Measurements from ENCODE around the gene DAD1.

Gene DAD1

GRCh38 chr14:22614240-22614799 lies 25.3 kb upstream of the DAD1 start:
- Histone ChIP-seq H3K36me3 (ENCODE audit: control insufficient read depth, insufficient read depth, low read length) (peaks cover 3% of the 10 kb centered on the region), H3K79me1 (ENCODE audit: low read length) (no peaks in the 10 kb centered on the region), H3K23ac (ENCODE audit: low read length) (no peak overlapping the region), H2BK15ac (replicated peaks; ENCODE audit: low read depth) (no peak overlapping the region), H3K9ac (ENCODE audit: low read length) (no peak overlapping the region), H3K4me3 (ENCODE audit: low read length) (no peak overlapping the region), H3K18ac (ENCODE audit: low read length) (no peak overlapping the region), H3K4me2 (ENCODE audit: low read length) (no peak overlapping the region), H2BK120ac (ENCODE audit: low read depth, low read length) (no peak overlapping the region), H3K4ac (ENCODE audit: low read depth, low read length) (no peak overlapping the region), H3K27me3 (ENCODE audit: insufficient read depth, low read length, poor library complexity) (no peaks in the 10 kb centered on the region), H3K56ac (ENCODE audit: low read length) (no peak overlapping the region), H4K8ac (ENCODE audit: low read depth, low read length) (no peak overlapping the region), H2BK5ac (ENCODE audit: low read length) (no peak overlapping the region), H3K79me2 (ENCODE audit: control insufficient read depth, insufficient read depth, low read length) (no peaks in the 10 kb centered on the region), H4K5ac (ENCODE audit: low read length) (no peak overlapping the region), H3K4me1 (ENCODE audit: control insufficient read depth, low read depth, low read length) (no peaks in the 10 kb centered on the region), H3K27ac (ENCODE audit: low read depth, low read length) (peak overlapping the region; percentile 45), H2AK5ac (ENCODE audit: low read length) (no peak overlapping the region)
- no CpG with 5 or more reads among the region's 6 CpGs for WGBS (ENCODE audit: extremely low coverage, insufficient coverage, low lambda C conversion rate)
- peak; percentile 88 for DNase-seq

- Histone ChIP-seq H3K36me3 (ENCODE audit: control insufficient read depth, insufficient read depth, low read length) (peaks cover 3% of the 10 kb centered on the region), H3K79me2 (ENCODE audit: control insufficient read depth, insufficient read depth, low read length) (no peaks in the 10 kb centered on the region), H3K9ac (ENCODE audit: low read length) (no peak overlapping the region), H2BK120ac (ENCODE audit: low read depth, low read length) (no peak overlapping the region), H2AK5ac (ENCODE audit: low read length) (no peak overlapping the region), H2BK15ac (replicated peaks; ENCODE audit: low read depth) (no peak overlapping the region), H3K23ac (ENCODE audit: low read length) (no peak overlapping the region), H2BK5ac (ENCODE audit: low read length) (no peak overlapping the region), H3K79me1 (ENCODE audit: low read length) (no peaks in the 10 kb centered on the region), H3K4ac (ENCODE audit: low read depth, low read length) (no peak overlapping the region), H3K27ac (ENCODE audit: low read depth, low read length) (peak overlapping the region; percentile 45), H3K4me3 (ENCODE audit: low read length) (no peak overlapping the region), H3K4me2 (ENCODE audit: low read length) (no peak overlapping the region), H4K8ac (ENCODE audit: low read depth, low read length) (no peak overlapping the region), H3K27me3 (ENCODE audit: insufficient read depth, low read length, poor library complexity) (no peaks in the 10 kb centered on the region), H3K18ac (ENCODE audit: low read length) (no peak overlapping the region), H4K5ac (ENCODE audit: low read length) (no peak overlapping the region), H3K4me1 (ENCODE audit: control insufficient read depth, low read depth, low read length) (no peaks in the 10 kb centered on the region), H3K56ac (ENCODE audit: low read length) (no peak overlapping the region)
- DNase-seq: no peak
- WGBS (ENCODE audit: extremely low coverage, insufficient coverage, low lambda C conversion rate): no CpG with 5 or more reads among the region's 3 CpGs
Measured at GRCh38 chr14:22613736-22614239, 24.8 kb upstream of the DAD1 start.

GRCh38 chr14:22613106-22613695 lies 24.2 kb upstream of the DAD1 start:
- no peak overlapping the region for H2BK120ac ChIP-seq (ENCODE audit: low read depth, low read length)
- H3K4me1 ChIP-seq (ENCODE audit: control insufficient read depth, low read depth, low read length): no peaks in the 10 kb centered on the region
- H3K4me3 ChIP-seq (ENCODE audit: low read length): no peak overlapping the region
- H3K79me2 ChIP-seq (ENCODE audit: control insufficient read depth, insufficient read depth, low read length): no peaks in the 10 kb centered on the region
- no peak for DNase-seq
- H3K36me3 ChIP-seq (ENCODE audit: control insufficient read depth, insufficient read depth, low read length): peaks cover 3% of the 10 kb centered on the region
- H3K23ac ChIP-seq (ENCODE audit: low read length): no peak overlapping the region
- no peak overlapping the region for H3K27ac ChIP-seq (ENCODE audit: low read depth, low read length)
- H3K79me1 ChIP-seq (ENCODE audit: low read length): no peaks in the 10 kb centered on the region
- no CpG with 5 or more reads among the region's 2 CpGs for WGBS (ENCODE audit: extremely low coverage, insufficient coverage, low lambda C conversion rate)
- no peak overlapping the region for H2BK5ac ChIP-seq (ENCODE audit: low read length)
- H3K18ac ChIP-seq (ENCODE audit: low read length): no peak overlapping the region
- no peak overlapping the region for H2BK15ac ChIP-seq (replicated peaks; ENCODE audit: low read depth)
- no peak overlapping the region for H2AK5ac ChIP-seq (ENCODE audit: low read length)
- H3K4ac ChIP-seq (ENCODE audit: low read depth, low read length): no peak overlapping the region
- H3K27me3 ChIP-seq (ENCODE audit: insufficient read depth, low read length, poor library complexity): no peaks in the 10 kb centered on the region
- H3K9ac ChIP-seq (ENCODE audit: low read length): no peak overlapping the region
- no peak overlapping the region for H4K8ac ChIP-seq (ENCODE audit: low read depth, low read length)
- no peak overlapping the region for H3K4me2 ChIP-seq (ENCODE audit: low read length)
- H3K56ac ChIP-seq (ENCODE audit: low read length): no peak overlapping the region
- H4K5ac ChIP-seq (ENCODE audit: low read length): no peak overlapping the region

GRCh38 chr14:22610931-22611330 lies 21.9 kb upstream of the DAD1 start:
- Histone ChIP-seq H3K18ac (ENCODE audit: low read length) (no peak overlapping the region), H2BK15ac (replicated peaks; ENCODE audit: low read depth) (no peak overlapping the region), H2BK5ac (ENCODE audit: low read length) (no peak overlapping the region), H3K9ac (ENCODE audit: low read length) (no peak overlapping the region), H4K8ac (ENCODE audit: low read depth, low read length) (no peak overlapping the region), H3K27ac (ENCODE audit: low read depth, low read length) (no peak overlapping the region), H3K79me2 (ENCODE audit: control insufficient read depth, insufficient read depth, low read length) (no peaks in the 10 kb centered on the region), H3K4me3 (ENCODE audit: low read length) (no peak overlapping the region), H2BK120ac (ENCODE audit: low read depth, low read length) (no peak overlapping the region), H3K56ac (ENCODE audit: low read length) (no peak overlapping the region), H2AK5ac (ENCODE audit: low read length) (no peak overlapping the region), H3K4ac (ENCODE audit: low read depth, low read length) (no peak overlapping the region), H3K79me1 (ENCODE audit: low read length) (no peaks in the 10 kb centered on the region), H4K5ac (ENCODE audit: low read length) (no peak overlapping the region), H3K27me3 (ENCODE audit: insufficient read depth, low read length, poor library complexity) (no peaks in the 10 kb centered on the region), H3K36me3 (ENCODE audit: control insufficient read depth, insufficient read depth, low read length) (peaks cover 5% of the 10 kb centered on the region), H3K4me1 (ENCODE audit: control insufficient read depth, low read depth, low read length) (no peaks in the 10 kb centered on the region), H3K23ac (ENCODE audit: low read length) (no peak overlapping the region), H3K4me2 (ENCODE audit: low read length) (no peak overlapping the region)
- no peak for DNase-seq
- WGBS (ENCODE audit: extremely low coverage, insufficient coverage, low lambda C conversion rate): no CpG with 5 or more reads among the region's 2 CpGs

- Histone ChIP-seq H2BK5ac (ENCODE audit: low read length) (no peak overlapping the region), H3K4me2 (ENCODE audit: low read length) (no peak overlapping the region), H3K56ac (ENCODE audit: low read length) (no peak overlapping the region), H3K79me2 (ENCODE audit: control insufficient read depth, insufficient read depth, low read length) (no peaks in the 10 kb centered on the region), H2BK15ac (replicated peaks; ENCODE audit: low read depth) (no peak overlapping the region), H3K23ac (ENCODE audit: low read length) (no peak overlapping the region), H4K8ac (ENCODE audit: low read depth, low read length) (no peak overlapping the region), H3K27me3 (ENCODE audit: insufficient read depth, low read length, poor library complexity) (no peaks in the 10 kb centered on the region), H3K4ac (ENCODE audit: low read depth, low read length) (no peak overlapping the region), H2BK120ac (ENCODE audit: low read depth, low read length) (no peak overlapping the region), H3K27ac (ENCODE audit: low read depth, low read length) (no peak overlapping the region), H3K79me1 (ENCODE audit: low read length) (no peaks in the 10 kb centered on the region), H4K5ac (ENCODE audit: low read length) (no peak overlapping the region), H3K18ac (ENCODE audit: low read length) (no peak overlapping the region), H3K4me3 (ENCODE audit: low read length) (no peak overlapping the region), H3K9ac (ENCODE audit: low read length) (no peak overlapping the region), H2AK5ac (ENCODE audit: low read length) (no peak overlapping the region), H3K4me1 (ENCODE audit: control insufficient read depth, low read depth, low read length) (no peaks in the 10 kb centered on the region), H3K36me3 (ENCODE audit: control insufficient read depth, insufficient read depth, low read length) (peaks cover 13% of the 10 kb centered on the region)
- WGBS (ENCODE audit: extremely low coverage, insufficient coverage, low lambda C conversion rate): no CpG with 5 or more reads among the region's 3 CpGs
- DNase-seq: no peak
Measured at GRCh38 chr14:22607291-22607690, 18.3 kb upstream of the DAD1 start.

GRCh38 chr14:22606380-22606779 lies 17.4 kb upstream of the DAD1 start:
- Histone ChIP-seq H3K4ac (ENCODE audit: low read depth, low read length) (no peak overlapping the region), H3K27me3 (ENCODE audit: insufficient read depth, low read length, poor library complexity) (no peaks in the 10 kb centered on the region), H4K8ac (ENCODE audit: low read depth, low read length) (no peak overlapping the region), H3K56ac (ENCODE audit: low read length) (no peak overlapping the region), H3K79me1 (ENCODE audit: low read length) (no peaks in the 10 kb centered on the region), H2BK120ac (ENCODE audit: low read depth, low read length) (no peak overlapping the region), H3K4me2 (ENCODE audit: low read length) (no peak overlapping the region), H3K36me3 (ENCODE audit: control insufficient read depth, insufficient read depth, low read length) (peaks cover 18% of the 10 kb centered on the region), H4K5ac (ENCODE audit: low read length) (no peak overlapping the region), H3K79me2 (ENCODE audit: control insufficient read depth, insufficient read depth, low read length) (no peaks in the 10 kb centered on the region), H3K27ac (ENCODE audit: low read depth, low read length) (peak overlapping the region; percentile 52), H2BK5ac (ENCODE audit: low read length) (no peak overlapping the region), H3K18ac (ENCODE audit: low read length) (no peak overlapping the region), H3K4me1 (ENCODE audit: control insufficient read depth, low read depth, low read length) (no peaks in the 10 kb centered on the region), H3K23ac (ENCODE audit: low read length) (no peak overlapping the region), H2AK5ac (ENCODE audit: low read length) (no peak overlapping the region), H3K4me3 (ENCODE audit: low read length) (no peak overlapping the region), H2BK15ac (replicated peaks; ENCODE audit: low read depth) (no peak overlapping the region), H3K9ac (ENCODE audit: low read length) (no peak overlapping the region)
- DNase-seq: no peak
- WGBS (ENCODE audit: extremely low coverage, insufficient coverage, low lambda C conversion rate): no CpG with 5 or more reads among the region's 6 CpGs
